Psoas muscle (tissue), 8 donors: ENCODE results near the gene MYOZ2. TPM values are rescaled to one million over a fixed set of nuclear protein-coding genes. Genes with fewer than 3 reads are reported as not detected.
A peak's percentile ranks its signal among the peaks of the same experiment; 100 is the strongest.
"Not testable (repeated sequence)": the region's sequence is repeated elsewhere in the genome, so short reads cannot be mapped to it uniquely, and the experiment has no call there.

Experiments used
- ATAC-seq, 4 donors: fragments of 200-7000 bp; cut with Tn5 transposase; one replicate each; pipeline ENCODE4 v1.9.1; 2020; ENCODE audit warnings: moderate library complexity in 3 of 4, mild to moderate bottlenecking in 2 of 4
- DNase-seq, 2 donors: peaks; one replicate each; pipeline ENCODE4 v3.0.0-alpha.2; 2020
- H3K27ac ChIP-seq: fragments of 200-600 bp; one replicate; pipeline ENCODE4 v1.8.0; 2022
- H3K27me3 ChIP-seq, 3 donors: fragments of 200-600 bp in 1 of 3; one replicate each; pipeline versions ENCODE4 v1.6.1 to v1.8.0; 2013 to 2022; ENCODE audit warnings: low read length in 2 of 3, mild to moderate bottlenecking in 2 of 3, moderate library complexity in 1 of 3; ENCODE audit not compliant: insufficient read depth in 3 of 3
- H3K36me3 ChIP-seq, 2 donors: fragments of 200-600 bp in 1 of 2; one replicate each; pipeline versions ENCODE4 v1.6.1 to v1.8.0; 2013 to 2022; ENCODE audit warnings: low read depth in 1 of 2, mild to moderate bottlenecking in 1 of 2, moderate library complexity in 1 of 2; ENCODE audit not compliant: insufficient read depth in 1 of 2
- H3K4me1 ChIP-seq: fragments of 200-600 bp; one replicate; pipeline ENCODE4 v1.8.0; 2022
- H3K4me3 ChIP-seq: fragments of 200-600 bp; one replicate; pipeline ENCODE4 v1.8.0; 2022; ENCODE audit warnings: mild to moderate bottlenecking
- H3K9me3 ChIP-seq: fragments of 200-600 bp; one replicate; pipeline ENCODE4 v1.8.0; 2022
- WGBS, 3 donors: extraction: QIAGEN DNeasy Blood & Tissue Kit; methylation state at CpG; one replicate each; pipeline versions ENCODE4 v1.1.6 to v1.1.7; 2013; 5-methylcytosine and 5-hydroxymethylcytosine counted together
- intact Hi-C, 2 donors: fragments of 100-400 bp; cut with DNase I; formaldehyde crosslinking; loops; one replicate each; pipeline versions ENCODE4 v1.11.0 to v1.14.2; 2022
- polyA plus RNA-seq, 3 donors: library from polyadenylated mRNA; stranded (reverse); fragments of 200-250 nt; gene quantifications; one replicate each; pipeline ENCODE4 v1.2.3, GENCODE V29; 2013
- total RNA-seq, 4 donors: library from RNA; stranded (reverse); fragmentation: NEBNext Ultra II Directional in 2 of 4; extraction: Animal tissue kit (Norgen Biotek cat#: 25700) in 2 of 4; gene quantifications; one replicate each; pipeline versions ENCODE4 v1.2.1 to v1.2.4, GENCODE V29; 2021 to 2023
- TF ChIP-seq, protein P1 (sequence below): fragments of 200-600 bp; IDR thresholded peaks from one replicate; pipeline ENCODE4 v1.8.0; 2022; ENCODE audit warnings: antibody characterized with exemption
- donor health status: healthy with polysubstance abuse.
- donor health status: DM: no; HTN: no; CAD: no; lungs with moderate emphysema.
- donor health status: Bipolar disorder and iron deficiency.
- donor health status: healthy.
- donor health status: DM: yes; HTN: yes; CAD: no.
- donor health status: DM: no; HTN: no; CAD: no.
- donor health status: DM: no; HTN: no; CAD: no.
- donor health status: DM: yes; HTN: yes; CAD: no.

Gene MYOZ2
- total and polyA plus RNA-seq, 7 donors, result 55.1 to 469 (median 204) TPM

DNA sequence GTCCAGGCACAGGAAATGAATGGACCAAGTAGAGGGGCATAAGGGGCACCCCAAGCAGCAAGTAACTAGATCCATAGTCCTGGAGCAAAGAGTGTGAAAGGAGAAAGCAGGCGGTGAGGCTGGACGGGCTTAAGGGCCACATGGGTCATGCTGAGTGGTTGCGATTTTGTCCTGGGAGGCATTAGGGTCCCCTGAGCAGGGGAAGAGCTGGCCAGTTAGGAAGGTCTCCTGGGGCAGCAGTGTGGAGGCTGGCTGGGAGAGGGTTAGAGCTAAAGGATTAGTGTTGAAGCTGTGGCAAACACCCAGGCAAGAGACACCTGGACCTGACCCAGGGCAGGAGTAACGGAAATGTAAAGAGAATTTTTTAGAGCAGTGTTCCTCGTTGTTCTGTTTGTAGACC is 26.5 kb downstream of the MYOZ2 start:
- 73 to 83% (median 75%) methylated on average over 5 of the region's 5 CpGs for WGBS, 3 donors
- H3K4me3 ChIP-seq, result no peak overlapping the region
- TF ChIP-seq, protein P1, sequence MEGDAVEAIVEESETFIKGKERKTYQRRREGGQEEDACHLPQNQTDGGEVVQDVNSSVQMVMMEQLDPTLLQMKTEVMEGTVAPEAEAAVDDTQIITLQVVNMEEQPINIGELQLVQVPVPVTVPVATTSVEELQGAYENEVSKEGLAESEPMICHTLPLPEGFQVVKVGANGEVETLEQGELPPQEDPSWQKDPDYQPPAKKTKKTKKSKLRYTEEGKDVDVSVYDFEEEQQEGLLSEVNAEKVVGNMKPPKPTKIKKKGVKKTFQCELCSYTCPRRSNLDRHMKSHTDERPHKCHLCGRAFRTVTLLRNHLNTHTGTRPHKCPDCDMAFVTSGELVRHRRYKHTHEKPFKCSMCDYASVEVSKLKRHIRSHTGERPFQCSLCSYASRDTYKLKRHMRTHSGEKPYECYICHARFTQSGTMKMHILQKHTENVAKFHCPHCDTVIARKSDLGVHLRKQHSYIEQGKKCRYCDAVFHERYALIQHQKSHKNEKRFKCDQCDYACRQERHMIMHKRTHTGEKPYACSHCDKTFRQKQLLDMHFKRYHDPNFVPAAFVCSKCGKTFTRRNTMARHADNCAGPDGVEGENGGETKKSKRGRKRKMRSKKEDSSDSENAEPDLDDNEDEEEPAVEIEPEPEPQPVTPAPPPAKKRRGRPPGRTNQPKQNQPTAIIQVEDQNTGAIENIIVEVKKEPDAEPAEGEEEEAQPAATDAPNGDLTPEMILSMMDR, result no peak
- no peaks in the 10 kb centered on the region for H3K27me3 ChIP-seq
- DNase-seq, result no peak
- H3K36me3 ChIP-seq, result peaks cover 0 to 12% of the 10 kb centered on the region in 2 donors
- intact Hi-C loops, result loop anchor here in 1 of 2 donors (10.0 kb wide), 1 partner anchor 103 kb away; no protein-coding TSS in a partner anchor
- no peaks in the 10 kb centered on the region for H3K4me1 ChIP-seq
- peak in 2 of 4 donors; percentile 21 to 28 for ATAC-seq
- peak overlapping the region; percentile 21 for H3K27ac ChIP-seq
- no peaks in the 10 kb centered on the region for H3K9me3 ChIP-seq

DNA sequence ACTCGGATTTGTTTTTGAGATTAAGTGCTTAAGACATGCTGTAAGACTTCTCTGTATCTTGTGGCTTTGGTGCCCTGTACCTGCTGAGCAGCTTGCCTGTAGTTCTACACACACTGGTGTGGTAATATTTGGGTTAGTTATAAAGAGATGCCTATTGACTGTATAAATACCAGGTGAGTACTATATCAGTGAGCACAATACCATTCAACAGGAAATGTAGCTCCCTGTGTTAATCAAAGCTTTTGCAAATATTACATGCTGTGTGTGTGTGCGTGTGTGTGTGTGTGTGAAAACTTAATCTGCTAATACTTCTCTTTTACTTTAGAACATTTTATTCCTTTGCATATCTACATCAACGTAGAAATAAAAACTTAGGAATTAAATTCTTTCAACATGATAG is 30.1 kb downstream of the MYOZ2 start:
- H3K27me3 ChIP-seq, result no peaks in the 10 kb centered on the region
- 87 to 94% (median 94%) methylated on average over 3 of the region's 3 CpGs for WGBS, 3 donors
- no peaks in the 10 kb centered on the region for H3K9me3 ChIP-seq
- H3K4me3 ChIP-seq, result no peak overlapping the region
- intact Hi-C loops, result loop anchor here in 1 of 2 donors (10.0 kb wide), 1 partner anchor 99 kb away; no protein-coding TSS in a partner anchor
- peaks cover 0 to 18% of the 10 kb centered on the region in 2 donors for H3K36me3 ChIP-seq
- DNase-seq (no peak), ATAC-seq (no peak)
- no peak overlapping the region for H3K27ac ChIP-seq
- no peaks in the 10 kb centered on the region for H3K4me1 ChIP-seq
- TF ChIP-seq, protein P1, result no peak

DNA sequence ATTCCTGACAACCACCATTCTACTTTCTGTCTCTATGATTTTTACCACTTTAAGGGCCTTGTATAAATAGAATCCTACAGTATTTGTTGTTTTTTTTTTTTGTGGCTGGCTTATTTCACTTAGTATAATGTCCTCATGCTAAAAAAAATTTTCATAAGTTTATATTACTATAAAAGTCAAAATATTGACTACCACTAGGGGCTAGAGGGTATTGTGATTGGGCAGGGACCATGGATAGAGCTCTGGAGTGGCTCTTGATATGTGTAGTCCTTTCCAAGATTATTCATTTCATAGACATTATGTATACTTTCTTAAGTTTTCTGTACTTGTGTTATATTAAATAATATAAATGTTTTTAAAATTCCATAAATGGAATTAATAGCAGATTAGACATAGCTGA is 34.6 kb downstream of the MYOZ2 start:
- Histone ChIP-seq H3K4me3 (no peak overlapping the region), H3K27me3 (no peaks in the 10 kb centered on the region), H3K9me3 (no peaks in the 10 kb centered on the region), H3K36me3 (peaks cover 0 to 24% of the 10 kb centered on the region in 2 donors), H3K4me1 (no peaks in the 10 kb centered on the region), H3K27ac (no peak overlapping the region)
- intact Hi-C loops, result no loop called here
- DNase-seq (no peak), ATAC-seq (no peak)
- TF ChIP-seq, protein P1, result no peak

DNA sequence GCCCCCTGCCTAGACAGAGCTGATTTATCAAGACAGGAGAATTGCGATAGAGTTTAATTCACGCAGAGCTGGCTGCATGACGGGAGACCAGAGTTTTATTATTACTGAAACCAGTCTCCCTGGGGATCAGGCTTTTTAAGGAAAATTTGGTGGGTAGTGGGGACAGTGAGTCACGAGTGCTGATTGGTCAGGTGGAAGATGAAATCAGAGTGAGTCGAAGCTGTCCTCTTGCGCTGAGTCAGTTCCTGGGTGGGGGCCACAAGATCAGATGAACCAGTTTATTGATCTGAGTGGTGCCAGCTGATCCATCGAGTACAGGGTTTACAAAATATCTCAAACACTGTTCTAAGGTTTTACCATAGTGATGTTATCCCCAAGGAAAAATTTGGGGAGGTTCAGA is 36.6 kb downstream of the MYOZ2 start:
- ATAC-seq (no peak), DNase-seq (no peak)
- Histone ChIP-seq H3K27ac (no peak overlapping the region), H3K36me3 (peaks cover 0 to 17% of the 10 kb centered on the region in 2 donors), H3K4me1 (no peaks in the 10 kb centered on the region), H3K9me3 (no peaks in the 10 kb centered on the region), H3K27me3 (no peaks in the 10 kb centered on the region), H3K4me3 (no peak overlapping the region)
- intact Hi-C loops, result no loop called here
- 80 to 87% (median 84%) methylated on average over 7 of the region's 7 CpGs for WGBS, 3 donors
- TF ChIP-seq, protein P1, result no peak

DNA sequence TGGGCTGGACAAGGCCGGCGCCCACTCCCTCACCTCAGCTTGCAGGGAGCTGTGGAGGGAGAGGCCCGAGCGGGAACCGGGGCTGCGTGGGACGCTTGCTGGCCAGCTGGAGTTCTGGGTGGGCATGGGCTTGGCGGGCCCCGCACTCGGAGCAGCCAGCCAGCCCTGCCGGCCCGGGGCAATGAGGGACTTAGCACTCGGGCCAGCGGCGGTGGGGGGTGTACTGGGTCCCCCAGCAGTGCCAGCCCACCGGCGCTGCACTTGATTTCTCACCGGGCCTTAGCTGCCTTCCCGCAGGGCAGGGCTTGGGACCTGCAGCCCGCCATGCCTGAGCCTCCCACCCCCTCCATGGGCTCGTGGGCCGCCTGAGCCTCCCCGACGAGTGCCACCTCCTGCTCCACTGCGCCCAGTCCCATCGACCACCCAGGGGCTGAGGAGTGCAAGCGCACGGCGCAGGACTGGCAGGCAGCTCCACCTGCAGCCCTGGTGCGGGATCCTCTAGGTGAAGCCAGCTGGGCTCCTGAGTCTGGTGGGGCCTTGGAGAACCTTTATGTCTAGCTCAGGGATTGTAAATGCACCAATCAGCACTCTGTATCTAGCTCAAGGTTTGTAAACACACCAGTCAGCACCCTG is 38.2 kb downstream of the MYOZ2 start:
- 93 to 95% (median 94%) methylated on average over 26 to 30 of the region's 30 CpGs for WGBS, 3 donors
- intact Hi-C loops, result not testable (repeated sequence)

More for the DNA sequence above, 38.2 kb downstream of the MYOZ2 start:
- peaks cover 0 to 11% of the 10 kb centered on the region in 2 donors for H3K36me3 ChIP-seq
- peak in 1 of 2 donors; percentile 45 for DNase-seq
- H3K27ac ChIP-seq, ATAC-seq, H3K4me3 ChIP-seq, H3K27me3 ChIP-seq, H3K9me3 ChIP-seq, H3K4me1 ChIP-seq: not testable (repeated sequence)
